ENCODE results near the gene MTFR1L. TPM values are rescaled to one million over a fixed set of nuclear protein-coding genes. Genes with fewer than 3 reads are reported as not detected.
"Not testable (repeated sequence)": the region's sequence is repeated elsewhere in the genome, so short reads cannot be mapped to it uniquely, and the experiment has no call there.

MTFR1L gene
- total RNA-seq, 1 donor from 2014 or later, result 41.4 TPM

DNA sequence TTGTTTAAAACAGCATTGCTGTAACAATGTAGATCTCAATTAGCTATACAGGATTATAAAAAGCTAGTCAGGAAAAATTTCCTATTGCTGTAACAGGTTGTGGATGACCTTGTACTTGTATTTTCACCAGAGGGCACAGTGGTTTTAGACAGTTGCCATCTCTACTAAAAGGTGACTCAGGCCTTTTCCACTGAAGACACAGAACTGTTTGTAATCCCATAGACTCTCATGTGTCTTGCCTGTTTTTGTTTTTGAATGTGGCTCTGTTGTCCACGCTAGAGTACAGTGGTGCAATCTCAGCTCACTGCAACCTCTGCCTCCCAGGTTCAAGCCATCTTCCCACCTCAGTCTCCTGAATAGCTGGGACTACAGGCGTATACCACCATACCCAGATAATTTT is 5.9 kb downstream of the MTFR1L start:
- no peak for DNase-seq (ENCODE audit: low spot score)

DNA sequence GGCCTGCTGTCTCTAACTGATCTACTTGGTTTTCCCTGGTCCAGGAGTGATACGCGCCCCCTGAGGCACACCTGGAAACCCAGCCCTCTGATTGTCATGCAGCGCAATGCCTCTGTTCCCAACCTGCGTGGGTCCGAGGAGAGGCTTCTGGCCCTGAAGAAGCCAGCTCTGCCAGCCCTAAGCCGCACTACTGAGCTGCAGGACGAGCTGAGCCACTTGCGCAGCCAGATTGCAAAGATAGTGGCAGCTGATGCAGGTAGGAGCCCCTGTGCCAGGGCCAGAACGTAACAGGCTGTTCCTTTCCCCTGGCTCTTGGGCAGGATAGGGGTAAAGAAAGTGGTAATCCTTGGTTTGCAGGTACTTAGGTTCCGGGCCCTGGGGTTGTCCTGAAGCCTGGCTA is 6.8 kb downstream of the MTFR1L start:
- DNase-seq (ENCODE audit: low spot score), result no peak

DNA sequence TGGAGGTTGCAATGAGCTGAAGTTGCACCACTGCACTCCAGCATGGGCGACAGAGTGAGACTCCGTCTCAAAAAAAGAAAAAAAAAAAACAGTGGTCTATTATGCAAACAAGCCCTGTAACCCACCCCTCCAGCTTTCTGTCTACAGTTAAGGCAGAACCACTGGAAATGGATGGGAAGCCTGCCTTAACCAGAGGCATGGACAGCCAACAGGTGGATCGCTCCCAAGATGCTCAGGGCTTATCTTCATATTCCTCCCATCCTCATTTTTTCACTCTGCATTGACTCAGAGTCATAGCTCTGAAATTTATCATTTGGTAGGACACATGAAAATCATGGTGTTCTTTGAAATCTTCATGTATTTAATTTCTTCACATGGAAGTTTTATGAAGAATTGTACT is 8.7 kb downstream of the MTFR1L start:
- DNase-seq (ENCODE audit: low spot score), result no peak

DNA sequence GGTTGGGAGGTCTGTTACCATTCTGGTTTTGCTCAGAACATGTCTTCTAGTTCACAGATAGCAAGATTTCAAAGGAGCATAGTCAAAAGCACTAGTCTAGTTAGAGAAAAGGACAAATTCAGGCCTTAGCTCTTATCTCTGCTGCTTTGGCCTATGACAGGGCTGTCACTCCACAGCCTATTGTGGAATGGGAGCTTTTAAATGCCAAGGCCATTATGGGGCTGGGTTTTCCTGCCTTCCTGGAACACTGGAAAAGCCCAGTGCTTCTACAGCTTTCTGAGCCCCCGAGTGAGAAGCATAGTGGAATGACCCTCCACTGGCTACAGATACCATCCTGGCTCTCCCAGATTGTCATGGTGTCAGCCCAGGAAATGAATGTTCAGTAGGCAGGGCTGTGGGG is 9.3 kb downstream of the MTFR1L start:
- DNase-seq (ENCODE audit: low spot score), result no peak

DNA sequence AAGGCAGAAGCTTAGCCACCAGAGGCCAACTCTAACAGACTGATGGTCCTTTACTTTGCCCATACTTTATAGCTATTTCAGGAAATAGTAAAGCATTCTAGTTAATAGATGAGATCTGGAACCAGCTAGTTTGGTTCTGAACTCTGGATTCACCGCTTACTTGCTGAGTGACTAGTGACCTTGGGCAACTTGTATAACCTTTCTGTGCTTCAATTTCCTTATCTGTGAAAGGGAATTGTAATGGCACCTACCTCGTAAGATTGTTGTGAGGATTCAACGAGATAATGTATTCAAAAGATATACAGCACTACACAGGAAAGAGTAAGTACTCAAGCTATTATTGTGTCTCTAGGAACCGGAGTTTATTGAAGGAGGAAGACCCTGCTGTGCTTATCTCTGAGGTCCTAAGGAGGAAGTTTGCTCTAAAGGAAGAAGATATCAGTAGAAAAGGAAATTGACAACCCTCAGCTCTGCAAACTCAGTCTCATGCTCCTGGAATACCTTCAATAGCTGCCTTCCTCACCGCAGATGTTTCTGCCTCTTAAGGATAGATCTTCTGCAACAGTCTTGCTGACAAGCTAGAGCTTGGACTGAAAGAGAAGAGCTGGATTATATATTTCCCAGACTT is 11.9 kb downstream of the MTFR1L start:
- DNase-seq (ENCODE audit: low spot score), result no peak

DNA sequence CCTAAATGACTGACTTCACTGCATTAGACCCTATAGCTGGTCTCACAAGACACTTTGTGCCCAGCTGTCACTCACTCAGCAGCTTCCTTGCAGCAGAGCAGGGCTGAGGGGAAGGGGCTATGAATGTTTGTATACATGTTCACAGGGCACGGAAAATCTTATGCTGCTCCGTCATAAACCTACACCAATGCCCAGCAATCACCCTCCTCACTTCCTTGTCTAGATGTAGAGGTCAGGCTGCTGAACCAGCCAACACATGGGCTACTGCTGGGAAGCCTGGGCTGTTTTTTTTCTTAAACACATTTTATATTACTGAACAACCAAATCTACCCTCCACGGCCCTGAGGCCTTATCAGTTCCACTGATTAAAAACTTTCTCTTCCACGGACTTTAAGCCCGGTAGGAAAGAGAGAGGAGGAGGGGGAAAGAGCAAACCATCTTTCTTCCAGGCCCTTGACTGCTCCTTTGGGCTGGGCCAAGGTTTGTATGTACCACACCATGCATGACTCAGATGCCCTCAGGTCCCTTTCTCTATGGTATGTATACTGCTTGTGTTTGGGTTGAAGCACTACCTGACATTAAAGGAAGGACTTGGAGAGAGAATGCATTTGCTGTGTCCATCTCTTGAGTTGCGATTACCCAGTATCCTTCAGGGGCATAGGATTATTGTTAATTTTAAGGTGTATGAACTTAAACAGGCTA is 12.7 kb downstream of the MTFR1L start:
- DNase-seq (ENCODE audit: low spot score), result no peak

DNA sequence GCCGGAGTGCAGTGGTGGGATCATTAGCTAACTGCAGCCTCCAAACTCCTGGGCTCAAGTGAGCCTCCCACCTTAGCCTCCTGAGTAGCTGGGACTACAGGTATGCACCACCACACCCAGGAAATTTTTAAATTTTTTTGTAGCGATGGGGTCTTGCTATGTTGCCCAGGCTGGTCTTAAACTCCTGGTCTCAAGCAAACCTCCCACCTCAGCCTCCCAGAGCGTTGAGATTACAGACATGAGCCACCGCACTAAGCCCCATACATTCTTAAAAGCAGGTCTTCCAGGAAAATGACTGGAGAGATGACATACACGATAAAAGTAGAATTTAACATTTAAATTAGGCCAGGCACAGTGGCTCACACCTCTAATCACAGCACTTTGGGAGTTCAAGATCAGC is 13.4 kb downstream of the MTFR1L start:
- DNase-seq (ENCODE audit: low spot score), result no peak

DNA sequence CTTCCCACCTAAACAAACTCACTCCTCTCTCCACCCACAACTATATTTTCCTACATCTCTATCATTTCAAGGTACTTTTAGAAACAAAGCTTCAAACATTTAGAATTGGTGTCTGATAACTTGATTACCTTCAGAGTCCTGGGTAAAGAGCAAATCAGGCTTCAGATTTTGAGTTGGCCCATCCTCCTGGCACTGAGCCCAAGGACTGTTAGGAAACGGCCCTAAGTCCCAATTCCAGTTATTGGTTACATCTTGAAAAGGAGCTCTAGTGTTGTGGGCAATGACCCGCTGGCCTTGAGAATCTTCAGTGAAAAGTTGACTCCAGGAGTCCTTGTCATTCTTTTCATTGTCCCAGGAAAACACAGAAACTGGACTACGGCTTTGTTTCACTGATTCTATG is 15.1 kb downstream of the MTFR1L start:
- no peak for DNase-seq (ENCODE audit: low spot score)

DNA sequence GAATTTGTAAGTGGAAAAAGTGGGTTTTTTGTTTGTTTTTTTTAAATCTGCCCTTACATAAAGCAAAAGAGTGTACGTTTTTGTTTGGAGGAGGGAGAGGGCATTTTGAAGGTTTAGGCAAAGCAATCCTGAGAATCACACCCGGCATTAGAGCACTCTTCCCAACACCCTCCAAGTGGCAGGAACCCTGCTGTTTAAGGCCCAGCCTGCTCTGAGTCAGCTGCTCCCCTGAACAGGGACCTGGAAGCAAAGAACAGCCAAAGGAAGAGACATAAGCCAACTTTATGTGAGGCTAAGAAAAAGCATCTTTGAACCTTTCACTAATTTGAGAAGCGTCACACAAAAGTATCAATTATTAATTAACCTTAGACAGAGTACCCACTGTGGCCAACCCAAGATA is 16.9 kb downstream of the MTFR1L start:
- DNase-seq (ENCODE audit: low spot score), result no peak

DNA sequence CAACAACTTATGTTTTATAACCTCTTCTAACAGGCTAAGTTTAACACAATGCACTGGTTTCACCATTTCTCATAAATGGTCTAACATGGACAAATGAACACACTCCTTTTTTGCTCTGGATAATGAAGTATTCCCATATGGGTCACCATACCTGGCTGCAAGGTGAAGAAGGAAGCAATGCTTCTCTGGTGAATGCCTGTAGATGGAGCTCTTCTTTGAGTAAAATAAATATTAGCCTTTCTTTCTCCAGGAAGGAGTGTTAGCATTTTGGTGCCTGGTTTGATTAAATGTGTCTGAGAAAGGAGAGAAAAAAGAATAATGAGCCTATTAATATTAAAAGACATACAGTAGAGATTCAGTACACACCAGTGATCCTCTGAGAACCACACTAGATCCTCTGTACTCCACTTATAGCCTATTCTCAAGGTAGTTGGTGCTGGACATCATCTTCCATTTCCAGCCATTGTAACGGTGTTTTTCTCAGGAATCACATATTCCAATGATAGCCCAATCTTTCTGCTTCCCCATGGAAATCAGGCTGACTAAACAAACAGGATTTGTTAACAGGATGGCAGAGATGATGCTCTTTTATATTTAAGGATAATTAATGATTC is 17.6 kb downstream of the MTFR1L start:
- no peak for DNase-seq (ENCODE audit: low spot score)

DNA sequence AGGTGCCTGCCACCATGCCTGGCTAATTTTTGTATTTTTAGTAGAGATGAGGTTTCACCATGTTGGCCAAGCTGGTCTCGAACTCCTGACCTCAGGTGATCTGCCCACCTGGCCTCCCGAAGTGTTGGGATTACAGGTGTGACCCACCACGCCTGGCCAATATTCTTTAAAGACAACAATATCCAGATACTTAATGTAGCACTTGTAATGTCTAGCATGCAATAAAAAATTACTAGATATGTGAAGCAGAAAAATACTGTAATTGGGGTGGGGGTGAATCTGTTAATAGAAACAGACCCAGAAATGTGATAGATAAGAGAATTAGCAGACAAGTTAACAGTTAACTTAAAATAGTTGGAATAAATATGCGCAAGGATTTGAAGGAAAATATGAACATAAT is 20.1 kb downstream of the MTFR1L start:
- not testable (repeated sequence) for DNase-seq (ENCODE audit: low spot score)

DNA sequence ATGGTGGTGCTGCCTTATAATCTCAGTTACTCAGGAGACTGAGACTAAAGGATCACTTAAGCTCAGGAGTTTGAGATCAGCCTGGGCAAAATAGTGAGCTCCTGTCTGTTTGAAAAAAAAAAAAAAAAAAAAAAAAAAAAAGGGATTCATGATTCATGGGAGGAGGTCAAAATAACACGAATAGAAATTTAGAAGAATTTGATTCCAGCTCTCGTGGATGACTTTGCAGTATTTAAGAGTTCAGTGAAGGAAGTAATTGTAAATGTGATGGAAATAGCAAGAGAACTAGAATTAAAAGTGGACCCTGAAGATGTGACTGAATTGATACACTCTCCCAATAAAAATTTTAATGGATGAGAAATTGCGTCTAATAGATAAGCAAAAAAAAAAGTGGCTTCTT is 23.7 kb downstream of the MTFR1L start:
- DNase-seq (ENCODE audit: low spot score), result no peak

DNA sequence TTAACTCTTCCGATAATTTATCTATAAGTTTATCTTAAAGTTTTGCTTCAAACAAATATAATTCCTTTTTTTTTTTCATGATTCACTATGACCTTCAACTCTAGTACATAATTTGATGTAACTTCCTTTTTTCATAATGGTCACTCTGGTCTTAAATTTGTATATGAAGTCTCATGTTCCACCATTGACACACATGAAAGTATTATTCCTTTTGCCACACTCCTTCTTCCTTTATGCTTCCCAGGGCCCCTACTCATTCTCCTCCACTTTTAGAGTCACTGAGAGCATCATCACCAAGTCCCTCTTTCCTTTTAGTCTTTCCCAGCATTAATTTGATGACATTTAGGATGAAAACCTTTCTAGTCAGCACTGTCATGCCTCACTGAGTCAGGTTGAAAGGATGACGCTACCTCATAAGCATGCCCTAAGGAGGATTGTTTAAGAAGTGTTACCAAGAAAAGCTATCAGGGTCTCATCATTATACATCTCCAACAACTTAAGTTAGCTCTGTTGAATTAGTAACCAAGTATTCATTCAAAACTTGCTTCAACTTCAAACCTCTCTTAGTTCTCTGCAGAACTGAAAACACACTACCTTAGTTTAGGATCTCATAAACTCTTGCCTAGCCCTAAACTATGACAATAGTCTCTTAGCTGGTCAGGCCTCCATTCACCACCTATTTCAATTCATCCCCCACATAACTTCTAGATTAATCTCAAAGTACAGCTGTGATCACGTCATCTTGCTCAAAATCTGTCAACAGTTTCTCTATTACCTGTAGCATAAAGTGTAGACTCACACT is 25.0 kb downstream of the MTFR1L start:
- DNase-seq (ENCODE audit: low spot score), result no peak

DNA sequence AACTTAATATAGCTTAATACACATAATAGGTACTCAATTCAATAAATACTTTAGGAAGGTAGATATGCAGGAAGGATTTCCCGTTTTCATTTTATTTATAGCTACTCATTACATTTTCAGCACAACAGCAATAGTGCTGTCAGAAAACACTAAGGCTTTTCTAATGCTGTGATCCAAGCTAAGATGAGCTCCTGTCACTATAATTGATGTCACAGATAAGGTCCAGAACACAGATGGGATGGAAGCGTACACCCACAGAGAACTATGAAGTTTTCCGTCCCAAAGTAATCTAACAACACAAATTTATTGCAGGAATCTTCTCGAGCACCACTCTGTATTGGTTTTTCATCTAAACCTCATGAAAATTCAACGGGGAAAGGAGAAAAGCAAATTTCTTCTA is 25.9 kb downstream of the MTFR1L start:
- DNase-seq (ENCODE audit: low spot score), result no peak

DNA sequence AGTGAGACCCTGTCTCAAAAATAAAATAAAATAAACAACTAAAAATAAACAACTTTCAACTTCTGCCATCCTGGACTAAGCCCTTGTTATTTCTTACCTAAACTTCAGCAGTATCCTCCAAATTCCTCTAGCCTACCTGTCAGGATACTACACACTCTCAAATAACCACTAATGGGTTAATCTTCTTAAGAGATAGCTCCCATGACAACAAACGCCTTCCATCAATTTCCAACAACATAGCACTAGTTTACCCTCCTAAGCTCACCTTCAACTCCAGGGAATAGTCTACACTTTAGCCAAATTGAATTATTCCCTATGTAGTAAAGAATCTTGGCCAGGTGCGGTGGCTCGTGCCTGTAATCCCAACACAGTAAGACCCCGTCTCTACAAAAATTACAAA is 28.2 kb downstream of the MTFR1L start:
- DNase-seq (ENCODE audit: low spot score), result no peak

DNA sequence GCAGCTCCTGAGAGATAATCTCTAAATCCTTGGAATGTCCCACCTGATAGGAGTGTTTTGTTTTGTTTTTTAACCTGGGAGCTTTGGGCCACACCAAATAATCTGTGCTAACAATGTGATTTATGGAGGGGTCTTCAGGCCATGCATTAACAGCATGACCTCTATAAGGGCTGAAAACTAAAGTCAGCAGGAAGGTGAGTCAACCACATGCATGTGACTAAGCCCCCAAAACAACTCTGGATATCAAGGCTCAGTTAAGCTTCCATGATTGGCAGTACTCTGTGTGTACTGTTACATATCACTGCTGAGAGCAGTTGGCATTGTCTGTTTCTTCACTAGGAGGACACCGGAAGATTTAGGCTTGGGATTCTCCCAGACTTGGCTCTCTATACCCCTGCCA is 28.8 kb downstream of the MTFR1L start:
- DNase-seq (ENCODE audit: low spot score), result no peak

DNA sequence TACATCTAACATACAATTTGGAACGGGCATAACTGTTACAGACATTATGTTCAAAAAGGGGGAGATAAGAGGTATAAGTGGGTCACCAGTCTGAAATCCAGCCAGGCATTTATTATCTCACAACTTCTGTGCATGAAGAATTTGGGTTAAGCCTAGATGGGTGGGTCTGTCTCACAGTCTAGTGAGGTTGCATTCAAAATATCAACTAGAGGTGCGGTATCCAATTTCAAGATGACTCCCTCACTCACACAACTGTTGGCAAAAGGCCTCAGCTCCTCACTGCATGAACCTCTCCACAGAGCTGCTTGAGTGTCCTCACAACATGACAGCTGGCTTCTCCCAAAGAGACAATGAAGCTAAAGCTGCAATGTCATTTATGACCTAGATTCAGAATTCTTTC is 34.8 kb downstream of the MTFR1L start:
- DNase-seq (ENCODE audit: low spot score), result no peak

DNA sequence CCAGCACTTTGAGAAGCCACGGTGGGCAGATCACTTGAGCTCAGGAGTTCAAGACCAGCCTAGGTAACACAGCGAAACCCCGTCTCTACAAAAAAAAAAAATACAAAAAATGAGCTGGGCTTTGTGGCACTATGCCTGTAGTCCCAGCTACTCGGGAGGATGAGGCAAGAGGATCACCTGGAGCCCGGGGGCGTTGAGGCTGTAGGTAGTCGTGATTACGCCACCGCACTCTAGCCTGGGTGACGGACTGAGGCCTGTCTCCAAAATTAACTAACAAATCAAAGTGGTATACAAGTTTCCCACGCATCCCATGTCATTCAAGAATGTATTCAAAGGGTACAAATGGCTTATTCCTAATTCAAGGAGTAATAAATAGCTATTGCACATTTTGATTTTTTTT is 37.1 kb downstream of the MTFR1L start:
- DNase-seq (ENCODE audit: low spot score), result no peak

DNA sequence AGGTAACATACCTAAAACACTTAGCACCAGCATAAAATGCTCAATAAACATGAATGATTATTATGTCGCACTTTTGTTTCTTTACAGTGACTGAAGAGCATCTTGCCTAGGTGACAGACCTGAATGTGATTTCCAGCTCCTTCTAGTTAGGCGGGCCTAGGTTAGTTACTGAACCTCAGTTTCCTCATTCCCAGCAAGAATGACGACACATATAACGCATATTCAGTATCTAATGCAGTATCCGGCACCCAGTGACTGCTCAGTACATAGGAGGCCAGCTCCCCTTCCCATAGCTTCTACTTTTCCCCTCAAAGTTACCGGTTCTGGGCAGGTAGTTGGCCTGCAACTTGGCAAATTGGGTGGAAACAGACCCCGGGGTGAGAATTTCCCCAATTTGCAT is 38.7 kb downstream of the MTFR1L start:
- DNase-seq (ENCODE audit: low spot score), result no peak

DNA sequence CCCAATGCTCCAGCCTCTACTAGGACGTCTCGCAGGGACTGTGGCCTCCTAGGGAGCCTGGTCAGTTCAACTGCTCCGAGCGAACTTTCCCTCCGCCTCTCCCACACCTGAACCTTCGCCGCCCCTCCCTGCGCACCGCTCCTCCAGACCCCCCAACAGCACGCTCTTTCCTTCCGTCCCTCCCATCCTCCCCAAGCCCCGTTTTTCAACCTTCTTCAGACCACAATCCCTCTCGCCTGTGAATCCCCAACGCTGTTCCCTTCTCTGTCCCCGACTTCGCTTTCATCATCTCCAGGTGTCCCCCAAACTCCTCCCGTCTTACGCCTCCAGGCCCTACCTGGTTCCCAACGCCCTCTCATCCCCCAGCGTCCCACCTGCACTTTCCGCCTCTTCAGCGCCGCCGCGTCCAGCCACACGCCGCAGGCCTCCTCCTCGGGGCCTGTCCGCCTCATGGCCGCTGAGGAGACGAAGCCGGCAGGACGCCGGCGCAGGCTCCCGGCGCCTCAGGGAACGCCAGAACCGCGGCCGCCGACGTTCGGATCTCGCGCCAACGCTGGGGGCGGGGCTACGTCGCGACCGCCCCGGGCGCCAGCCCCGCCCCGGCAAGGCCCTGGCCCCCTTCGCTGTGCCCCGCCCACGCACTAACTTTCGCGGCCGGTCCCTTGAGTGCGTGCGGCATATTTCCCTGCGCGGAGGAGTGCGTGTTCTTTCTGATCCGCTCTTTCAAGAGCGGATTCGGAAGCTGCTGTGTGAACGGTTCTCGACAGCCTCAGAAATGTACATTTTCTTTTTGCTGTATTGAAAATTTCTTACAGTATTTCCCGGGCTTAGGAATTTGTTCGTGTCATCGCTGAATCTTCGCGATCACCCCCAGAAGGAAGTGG is 39.4 kb downstream of the MTFR1L start, which contains the start of gene AUNIP:
Gene AUNIP (minus strand): TSS at position 552 of the 884 bp plus-strand sequence. CDS start 100 bp downstream, at position 452.
- DNase-seq (ENCODE audit: low spot score), result peak; percentile 90
